ENCODE measurements around the gene DMBT1. TPM values are rescaled to one million over a fixed set of nuclear protein-coding genes. Genes with fewer than 3 reads are reported as not detected.

DMBT1 gene
- total RNA-seq, 1 donor from 2014 or later = 0.08 TPM

DNA sequence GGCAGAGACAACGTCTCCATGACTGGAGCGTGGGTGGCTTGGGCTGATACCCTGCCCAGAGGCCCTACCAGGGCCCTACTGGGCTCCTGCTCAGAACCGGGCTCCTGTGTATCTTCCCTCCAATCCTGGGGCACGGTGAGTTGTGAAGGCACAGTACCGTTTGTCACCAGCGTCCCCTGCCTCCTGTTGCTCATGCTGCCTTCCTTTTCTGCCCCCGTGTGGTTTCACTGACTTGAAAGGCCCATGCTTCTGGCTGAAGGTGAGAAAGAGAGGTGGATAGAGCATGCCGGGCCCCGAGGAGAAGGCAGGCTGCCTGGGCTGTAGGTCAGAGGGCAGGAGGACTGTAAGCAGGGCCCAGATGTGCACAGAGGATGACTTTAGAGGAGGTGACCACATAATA lies 9.1 kb upstream of the DMBT1 start:
- Mint-ChIP-seq H3K27me3 (ENCODE audit: unreplicated experiment) (peaks cover 2% of the 10 kb centered on the region), H3K36me3 (ENCODE audit: unreplicated experiment) (no peaks in the 10 kb centered on the region), H3K9me3 (ENCODE audit: unreplicated experiment) (no peaks in the 10 kb centered on the region), H3K4me1 (ENCODE audit: unreplicated experiment) (no peaks in the 10 kb centered on the region), H3K27ac (ENCODE audit: unreplicated experiment) (no peak overlapping the region), H3K4me3 (ENCODE audit: unreplicated experiment) (no peak overlapping the region)
- TF ChIP-seq, protein P1, sequence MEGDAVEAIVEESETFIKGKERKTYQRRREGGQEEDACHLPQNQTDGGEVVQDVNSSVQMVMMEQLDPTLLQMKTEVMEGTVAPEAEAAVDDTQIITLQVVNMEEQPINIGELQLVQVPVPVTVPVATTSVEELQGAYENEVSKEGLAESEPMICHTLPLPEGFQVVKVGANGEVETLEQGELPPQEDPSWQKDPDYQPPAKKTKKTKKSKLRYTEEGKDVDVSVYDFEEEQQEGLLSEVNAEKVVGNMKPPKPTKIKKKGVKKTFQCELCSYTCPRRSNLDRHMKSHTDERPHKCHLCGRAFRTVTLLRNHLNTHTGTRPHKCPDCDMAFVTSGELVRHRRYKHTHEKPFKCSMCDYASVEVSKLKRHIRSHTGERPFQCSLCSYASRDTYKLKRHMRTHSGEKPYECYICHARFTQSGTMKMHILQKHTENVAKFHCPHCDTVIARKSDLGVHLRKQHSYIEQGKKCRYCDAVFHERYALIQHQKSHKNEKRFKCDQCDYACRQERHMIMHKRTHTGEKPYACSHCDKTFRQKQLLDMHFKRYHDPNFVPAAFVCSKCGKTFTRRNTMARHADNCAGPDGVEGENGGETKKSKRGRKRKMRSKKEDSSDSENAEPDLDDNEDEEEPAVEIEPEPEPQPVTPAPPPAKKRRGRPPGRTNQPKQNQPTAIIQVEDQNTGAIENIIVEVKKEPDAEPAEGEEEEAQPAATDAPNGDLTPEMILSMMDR (IDR thresholded peaks at IDR 0.05) = no peak
- DNase-seq (ENCODE audit: extremely low spot score, unreplicated experiment) = no peak

DNA sequence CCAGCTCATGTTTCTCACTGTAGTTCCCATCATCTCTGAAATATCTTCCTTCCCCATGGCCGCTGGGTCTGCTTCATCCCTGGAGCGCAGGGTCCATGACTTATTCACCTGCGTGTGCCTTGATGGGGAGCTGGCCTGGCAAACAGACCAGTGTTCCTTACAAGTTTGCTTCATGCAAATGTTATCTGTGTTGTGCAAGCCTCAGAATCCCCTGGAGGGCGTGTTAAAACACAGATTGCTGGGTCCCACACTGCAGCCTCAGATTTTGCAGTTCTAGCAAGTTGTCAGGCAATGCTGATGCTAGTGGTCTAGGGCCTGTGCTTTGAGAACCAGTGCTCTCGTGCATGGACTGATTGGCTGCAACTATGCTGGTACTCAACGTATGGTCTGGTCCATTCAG lies 7.2 kb upstream of the DMBT1 start:
- no peak for DNase-seq (ENCODE audit: extremely low spot score, unreplicated experiment)
- no peaks in the 10 kb centered on the region for H3K36me3 Mint-ChIP-seq (ENCODE audit: unreplicated experiment)
- H3K27me3 Mint-ChIP-seq (ENCODE audit: unreplicated experiment) = peaks cover 2% of the 10 kb centered on the region
- H3K4me3 Mint-ChIP-seq (ENCODE audit: unreplicated experiment) = no peak overlapping the region
- H3K9me3 Mint-ChIP-seq (ENCODE audit: unreplicated experiment) = no peaks in the 10 kb centered on the region
- TF ChIP-seq, protein P1 (IDR thresholded peaks at IDR 0.05) = no peak
- H3K27ac Mint-ChIP-seq (ENCODE audit: unreplicated experiment) = no peak overlapping the region
- H3K4me1 Mint-ChIP-seq (ENCODE audit: unreplicated experiment) = no peaks in the 10 kb centered on the region

DNA sequence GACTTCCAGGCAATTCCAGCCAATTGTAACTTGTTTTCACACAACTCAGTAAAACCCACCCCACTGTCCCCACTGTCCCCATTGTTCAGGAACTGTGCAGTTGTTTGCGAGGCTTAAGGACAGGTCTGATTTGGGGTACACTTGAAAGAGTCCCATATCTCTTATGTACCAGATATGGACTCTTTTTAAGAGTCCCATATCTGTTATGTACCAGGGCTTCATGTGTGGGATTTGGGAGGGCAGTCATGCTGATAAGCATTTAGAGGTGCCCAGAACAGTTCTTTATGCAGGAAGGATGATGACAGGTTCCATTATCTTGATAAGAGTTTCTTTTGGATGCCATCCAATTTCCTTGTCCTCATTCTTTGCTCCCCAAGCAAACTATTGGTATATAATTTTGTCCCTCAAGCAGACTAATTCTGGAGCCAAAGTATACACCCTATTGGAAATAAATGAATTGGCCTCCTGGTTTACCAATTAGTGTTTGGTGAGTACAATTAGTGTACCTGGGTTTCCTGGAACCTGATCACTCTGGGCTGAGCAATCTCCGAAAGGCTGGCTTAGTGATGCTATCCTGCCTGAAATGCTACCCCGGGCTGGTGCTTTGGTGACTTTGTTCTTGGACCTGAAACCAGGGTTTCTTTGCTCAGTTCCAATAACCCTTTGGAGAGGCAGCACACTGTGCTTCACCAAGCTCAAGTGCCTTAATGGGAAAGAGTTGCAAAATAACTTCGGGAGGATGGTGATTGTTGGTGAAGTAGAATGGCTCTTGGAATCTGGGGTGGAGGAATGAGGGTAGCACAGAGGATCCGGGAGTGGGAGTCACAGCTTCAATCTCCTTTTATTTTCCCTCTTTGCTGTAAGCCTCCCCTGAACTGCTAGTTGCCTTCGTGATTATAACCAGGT lies 6.2 kb upstream of the DMBT1 start:
- H3K4me3 Mint-ChIP-seq (ENCODE audit: unreplicated experiment) = no peak overlapping the region
- TF ChIP-seq, protein P1 (IDR thresholded peaks at IDR 0.05) = no peak
- H3K4me1 Mint-ChIP-seq (ENCODE audit: unreplicated experiment) = no peaks in the 10 kb centered on the region
- peaks cover 11% of the 10 kb centered on the region for H3K27me3 Mint-ChIP-seq (ENCODE audit: unreplicated experiment)
- H3K27ac Mint-ChIP-seq (ENCODE audit: unreplicated experiment) = no peak overlapping the region
- H3K36me3 Mint-ChIP-seq (ENCODE audit: unreplicated experiment) = no peaks in the 10 kb centered on the region
- H3K9me3 Mint-ChIP-seq (ENCODE audit: unreplicated experiment) = no peaks in the 10 kb centered on the region
- no peak for DNase-seq (ENCODE audit: extremely low spot score, unreplicated experiment)

DNA sequence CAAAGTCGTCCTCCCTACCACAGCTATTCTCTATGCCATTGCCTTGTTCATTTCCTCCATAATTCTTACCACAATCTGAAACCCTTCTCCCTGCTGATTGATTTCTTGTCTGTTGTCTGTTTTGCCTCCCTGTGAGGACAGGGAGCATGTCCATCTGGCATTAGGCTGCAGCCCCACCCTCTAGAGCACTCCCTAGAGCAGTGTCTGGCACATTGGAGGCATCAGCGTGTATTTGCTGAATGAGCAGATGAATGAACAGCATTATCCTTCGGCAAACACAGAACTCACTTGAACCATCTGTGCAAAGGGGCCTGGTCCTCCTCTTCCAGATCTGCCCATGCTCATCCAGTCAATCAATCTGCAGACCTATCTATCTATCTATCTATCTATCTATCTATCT lies 5.1 kb upstream of the DMBT1 start:
- no peak for DNase-seq (ENCODE audit: extremely low spot score, unreplicated experiment)
- Mint-ChIP-seq H3K4me1 (ENCODE audit: unreplicated experiment) (no peaks in the 10 kb centered on the region), H3K36me3 (ENCODE audit: unreplicated experiment) (no peaks in the 10 kb centered on the region), H3K27ac (ENCODE audit: unreplicated experiment) (no peak overlapping the region), H3K9me3 (ENCODE audit: unreplicated experiment) (no peaks in the 10 kb centered on the region), H3K4me3 (ENCODE audit: unreplicated experiment) (no peak overlapping the region), H3K27me3 (ENCODE audit: unreplicated experiment) (peaks cover 22% of the 10 kb centered on the region)
- TF ChIP-seq, protein P1 (IDR thresholded peaks at IDR 0.05) = no peak

DNA sequence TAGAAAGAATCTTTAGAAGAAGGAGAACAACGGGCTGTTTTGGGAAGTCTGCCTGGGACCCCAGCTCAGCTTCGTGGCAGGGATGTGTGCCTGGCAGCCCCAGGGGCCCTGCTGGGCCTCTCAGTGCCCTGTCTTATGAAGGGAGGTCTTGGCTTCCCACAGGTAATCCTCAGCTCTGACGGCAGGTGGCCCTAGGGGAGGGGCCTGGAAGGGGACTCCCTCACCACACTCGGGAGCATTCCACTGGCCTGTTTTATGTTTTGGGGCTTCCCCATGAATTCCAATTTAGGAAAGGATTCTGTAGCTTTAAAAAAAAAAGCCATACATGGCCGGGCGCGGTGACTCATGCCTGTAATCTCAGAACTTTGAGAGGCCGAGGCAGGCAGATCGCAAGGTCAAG lies 3.0 kb upstream of the DMBT1 start:
- no peak overlapping the region for H3K27ac Mint-ChIP-seq (ENCODE audit: unreplicated experiment)
- TF ChIP-seq, protein P1 (IDR thresholded peaks at IDR 0.05) = no peak
- DNase-seq (ENCODE audit: extremely low spot score, unreplicated experiment) = no peak
- H3K9me3 Mint-ChIP-seq (ENCODE audit: unreplicated experiment) = no peaks in the 10 kb centered on the region
- H3K36me3 Mint-ChIP-seq (ENCODE audit: unreplicated experiment) = no peaks in the 10 kb centered on the region
- H3K4me1 Mint-ChIP-seq (ENCODE audit: unreplicated experiment) = peaks cover 3% of the 10 kb centered on the region
- peaks cover 37% of the 10 kb centered on the region for H3K27me3 Mint-ChIP-seq (ENCODE audit: unreplicated experiment)
- H3K4me3 Mint-ChIP-seq (ENCODE audit: unreplicated experiment) = no peak overlapping the region

All from osteocyte (in vitro differentiated cells).